Right lobe of liver (tissue), 4 donors: Measurements from ENCODE around the gene PROZ.

Experiments used
- POLR2A ChIP-seq: fragments of 450-650 bp; IDR thresholded peaks from one replicate; pipeline ENCODE4 v1.6.1; 2017; ENCODE audit warnings: antibody characterized with exemption, mild to moderate bottlenecking
- TF ChIP-seq, protein P1 (sequence below), 4 donors: fragments of 200-600 bp in 3 of 4; fragments of 450-650 bp in 1 of 4; IDR thresholded peaks; one replicate each; pipeline versions ENCODE4 v1.5.1 to v1.8.0; 2016 to 2022; ENCODE audit warnings: antibody characterized with exemption in 4 of 4, mild to moderate bottlenecking in 2 of 4
- donor health status: DM: no; HTN: no; CAD: no.
- donor health status: DM: no; HTN: no; CAD: no.
- donor health status: DM: no; HTN: yes; CAD: no.

- TF ChIP-seq, protein P1, sequence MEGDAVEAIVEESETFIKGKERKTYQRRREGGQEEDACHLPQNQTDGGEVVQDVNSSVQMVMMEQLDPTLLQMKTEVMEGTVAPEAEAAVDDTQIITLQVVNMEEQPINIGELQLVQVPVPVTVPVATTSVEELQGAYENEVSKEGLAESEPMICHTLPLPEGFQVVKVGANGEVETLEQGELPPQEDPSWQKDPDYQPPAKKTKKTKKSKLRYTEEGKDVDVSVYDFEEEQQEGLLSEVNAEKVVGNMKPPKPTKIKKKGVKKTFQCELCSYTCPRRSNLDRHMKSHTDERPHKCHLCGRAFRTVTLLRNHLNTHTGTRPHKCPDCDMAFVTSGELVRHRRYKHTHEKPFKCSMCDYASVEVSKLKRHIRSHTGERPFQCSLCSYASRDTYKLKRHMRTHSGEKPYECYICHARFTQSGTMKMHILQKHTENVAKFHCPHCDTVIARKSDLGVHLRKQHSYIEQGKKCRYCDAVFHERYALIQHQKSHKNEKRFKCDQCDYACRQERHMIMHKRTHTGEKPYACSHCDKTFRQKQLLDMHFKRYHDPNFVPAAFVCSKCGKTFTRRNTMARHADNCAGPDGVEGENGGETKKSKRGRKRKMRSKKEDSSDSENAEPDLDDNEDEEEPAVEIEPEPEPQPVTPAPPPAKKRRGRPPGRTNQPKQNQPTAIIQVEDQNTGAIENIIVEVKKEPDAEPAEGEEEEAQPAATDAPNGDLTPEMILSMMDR (IDR thresholded peaks at IDR 0.05) = no peak
- no peak for TF ChIP-seq POLR2A
Measured at GRCh38 chr13:113159701-113160100, 1.3 kb downstream of the PROZ start.
